Stimulated activated CD8-positive, alpha-beta memory T cell treated with anti-CD3 and anti-CD28 coated beads, Interleukin-12 subunit alpha, Interleukin-12 subunit beta, amount 100 ng/mL, for 4 hours (primary cell): ENCODE results near the gene AKR1D1.
"Not testable (repeated sequence)": the region's sequence is repeated elsewhere in the genome, so short reads cannot be mapped to it uniquely, and the experiment has no call there.

ENCODE experiments used
- DNase-seq: peaks from one replicate; pipeline ENCODE4 v3.0.0-alpha.2; 2020; ENCODE audit warnings: low read depth

AKR1D1 gene

GRCh38 chr7:138122162-138122561 is 45.9 kb downstream of the AKR1D1 start:
- DNase-seq, result no peak

- DNase-seq, result no peak
These were observed 48.9 kb downstream of the AKR1D1 start for GRCh38 chr7:138125119-138125518.

- no peak for DNase-seq
These were observed 49.4 kb downstream of the AKR1D1 start for GRCh38 chr7:138125598-138126111.

- DNase-seq, result no peak
These were observed 50.7 kb downstream of the AKR1D1 start for GRCh38 chr7:138126928-138127327.

GRCh38 chr7:138127996-138128395 is 51.7 kb downstream of the AKR1D1 start:
- DNase-seq, result no peak

- no peak for DNase-seq
These were observed 53.4 kb downstream of the AKR1D1 start for GRCh38 chr7:138129551-138130165.

- DNase-seq, result no peak
These were observed 61.3 kb downstream of the AKR1D1 start for GRCh38 chr7:138137423-138138171.

- DNase-seq, result no peak
These were observed 62.0 kb downstream of the AKR1D1 start for GRCh38 chr7:138138244-138138643.

GRCh38 chr7:138142583-138143201 is 66.4 kb downstream of the AKR1D1 start:
- no peak for DNase-seq

GRCh38 chr7:138144958-138145357 is 68.7 kb downstream of the AKR1D1 start:
- DNase-seq, result no peak

GRCh38 chr7:138146221-138146620 is 70.0 kb downstream of the AKR1D1 start:
- not testable (repeated sequence) for DNase-seq

- not testable (repeated sequence) for DNase-seq
These were observed 70.8 kb downstream of the AKR1D1 start for GRCh38 chr7:138146757-138147734.

GRCh38 chr7:138151731-138152577 is 75.7 kb downstream of the AKR1D1 start:
- no peak for DNase-seq

- no peak for DNase-seq
These were observed 78.4 kb downstream of the AKR1D1 start for GRCh38 chr7:138154661-138155060.

GRCh38 chr7:138157702-138158101 is 81.4 kb downstream of the AKR1D1 start:
- no peak for DNase-seq

- no peak for DNase-seq
These were observed 82.7 kb downstream of the AKR1D1 start for GRCh38 chr7:138158739-138159528.

- DNase-seq, result peak; percentile 27
These were observed 85.4 kb downstream of the AKR1D1 start for GRCh38 chr7:138161600-138162081.

- DNase-seq, result no peak
These were observed 86.0 kb downstream of the AKR1D1 start for GRCh38 chr7:138162236-138162635.

GRCh38 chr7:138163800-138164199 is 87.5 kb downstream of the AKR1D1 start:
- DNase-seq, result no peak

- DNase-seq, result no peak
These were observed 88.5 kb downstream of the AKR1D1 start for GRCh38 chr7:138164804-138165203.
